Testis (tissue), 3 donors: ENCODE results near the gene MAPKAP1. TPM values are rescaled to one million over a fixed set of nuclear protein-coding genes. Genes with fewer than 3 reads are reported as not detected.

ENCODE experiments used
- DNase-seq: peaks from one replicate; pipeline ENCODE4 v3.0.0-alpha.2; 2019
- H3K27ac ChIP-seq, 2 donors: fragments of 200-600 bp; sonication (generic); one replicate each; pipeline ENCODE4 v1.5.1; 2019
- H3K27me3 ChIP-seq: fragments of 200-600 bp; sonication (generic); one replicate; pipeline ENCODE4 v1.5.1; 2019
- H3K36me3 ChIP-seq: fragments of 200-600 bp; sonication (generic); one replicate; pipeline ENCODE4 v1.5.1; 2017; ENCODE audit warnings: low read depth; ENCODE audit errors: missing control alignments
- H3K4me1 ChIP-seq: fragments of 200-600 bp; sonication (generic); one replicate; pipeline ENCODE4 v1.5.1; 2019
- H3K4me3 ChIP-seq, 2 donors: fragments of 200-600 bp; sonication (generic); one replicate each; pipeline ENCODE4 v1.5.1; 2017 to 2019
- H3K9me3 ChIP-seq: fragments of 200-600 bp; sonication (generic); one replicate; pipeline ENCODE4 v1.5.1; 2017
- CTCF ChIP-seq, 3 experiments: fragments of 450-650 bp in 2 of 3; fragments of 200-600 bp in 1 of 3; sonication (generic) in 1 of 3; IDR thresholded peaks; one replicate each; pipeline ENCODE4 v1.5.1; 2016 to 2019; ENCODE audit warnings: antibody characterized with exemption in 3 of 3, mild to moderate bottlenecking in 2 of 3, moderate library complexity in 1 of 3
- POLR2A ChIP-seq: fragments of 450-650 bp; IDR thresholded peaks from one replicate; pipeline ENCODE4 v1.6.1; 2017; ENCODE audit warnings: antibody characterized with exemption, mild to moderate bottlenecking, moderate library complexity
- WGBS, 2 donors: methylation state at CpG; one replicate each; pipeline ENCODE4 v1.1.5; 2018; 5-methylcytosine and 5-hydroxymethylcytosine counted together
- intact Hi-C: fragments of 100-400 bp; cut with DNase I; formaldehyde crosslinking; loops from one replicate; pipeline ENCODE4 v1.15.1; 2023; ENCODE audit warnings: low total_unique reads
- polyA plus RNA-seq: library from polyadenylated mRNA; stranded (reverse); fragments of 350-450 nt; fragmentation: Illumina TruSeq; extraction: RNeasy Lipid Tissue Mini Kit (QIAGEN cat#74804); gene quantifications from one replicate; pipeline ENCODE4 v1.2.3, GENCODE V29; 2014; ENCODE audit warnings: low read depth, low replicate concordance; ENCODE audit not compliant: insufficient read depth
- total RNA-seq, 2 donors: library from RNA; depleted of rRNA; stranded (reverse); fragments of >200 nt; gene quantifications; one replicate each; pipeline ENCODE4 v1.2.3, GENCODE V29; 2016

MAPKAP1 gene
- total and polyA plus RNA-seq, 3 donors from 2014 or later, result 112 to 135 (median 115) TPM

DNA sequence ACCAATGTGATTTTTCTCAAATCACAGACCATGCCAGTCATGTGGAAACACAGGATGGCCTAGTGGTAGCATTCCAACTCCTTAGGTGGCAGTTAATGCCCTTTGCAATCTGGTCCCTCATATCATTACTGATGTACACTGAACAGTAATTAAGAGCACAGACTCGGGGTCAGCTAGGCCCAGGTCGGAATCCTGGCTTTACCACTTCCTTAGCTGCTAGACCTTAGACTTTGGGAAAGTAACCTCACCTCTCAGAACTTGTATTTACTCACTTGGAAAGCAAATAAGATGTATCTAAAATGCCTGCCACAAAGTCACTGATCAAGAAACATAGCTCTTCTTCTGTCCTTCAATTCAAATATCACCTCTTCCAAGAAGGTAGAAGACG is 112.8 kb downstream of the MAPKAP1 start:
- DNase-seq, result no peak
- Histone ChIP-seq H3K27ac (no peak overlapping the region), H3K36me3 (no peaks in the 10 kb centered on the region), H3K9me3 (no peaks in the 10 kb centered on the region), H3K4me3 (no peak overlapping the region), H3K4me1 (no peaks in the 10 kb centered on the region), H3K27me3 (no peaks in the 10 kb centered on the region)
- WGBS, 2 donors, result 87 to 88% methylated on average over 3 of the region's 3 CpGs
- no peak for TF ChIP-seq CTCF (IDR thresholded peaks at IDR 0.05)
- intact Hi-C loops, result no loop called here

GRCh38 chr9:125593581-125594222 is 113.3 kb downstream of the MAPKAP1 start:
- Histone ChIP-seq H3K27ac (no peak overlapping the region), H3K9me3 (no peaks in the 10 kb centered on the region), H3K27me3 (no peaks in the 10 kb centered on the region), H3K4me1 (no peaks in the 10 kb centered on the region), H3K36me3 (no peaks in the 10 kb centered on the region), H3K4me3 (no peak overlapping the region)
- no peak for DNase-seq
- no peak for TF ChIP-seq CTCF (IDR thresholded peaks at IDR 0.05)
- TF ChIP-seq POLR2A, result no peak
- intact Hi-C loops, result no loop called here
- WGBS, 2 donors, result 83 to 90% methylated on average over 6 of the region's 6 CpGs

DNA sequence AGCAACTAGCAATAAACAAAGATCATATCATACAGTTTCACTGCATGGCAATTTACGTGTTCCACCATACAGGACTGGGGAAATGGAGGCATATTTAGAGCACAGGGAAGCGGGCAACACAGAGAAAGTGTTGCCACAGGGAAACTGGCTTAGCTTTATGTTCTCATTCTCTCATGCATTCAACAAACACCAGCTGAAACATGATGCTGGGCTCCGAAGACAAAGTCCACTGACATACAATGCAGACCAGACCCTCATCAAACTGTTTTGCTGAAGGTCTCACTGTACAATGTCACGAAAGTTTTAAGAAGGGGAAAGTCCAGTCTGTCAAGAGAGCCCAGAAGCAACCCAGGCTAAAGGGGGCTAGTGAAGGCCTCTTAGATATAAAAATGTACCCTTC is 115.1 kb downstream of the MAPKAP1 start:
- intact Hi-C loops, result no loop called here
- Histone ChIP-seq H3K27me3 (no peaks in the 10 kb centered on the region), H3K4me1 (no peaks in the 10 kb centered on the region), H3K9me3 (no peaks in the 10 kb centered on the region), H3K4me3 (no peak overlapping the region), H3K27ac (no peak overlapping the region), H3K36me3 (no peaks in the 10 kb centered on the region)
- WGBS, 2 donors, result 92 to 96% methylated on average over 4 of the region's 4 CpGs
- DNase-seq, result no peak
- TF ChIP-seq CTCF (IDR thresholded peaks at IDR 0.05), result no peak
- TF ChIP-seq POLR2A, result no peak

DNA sequence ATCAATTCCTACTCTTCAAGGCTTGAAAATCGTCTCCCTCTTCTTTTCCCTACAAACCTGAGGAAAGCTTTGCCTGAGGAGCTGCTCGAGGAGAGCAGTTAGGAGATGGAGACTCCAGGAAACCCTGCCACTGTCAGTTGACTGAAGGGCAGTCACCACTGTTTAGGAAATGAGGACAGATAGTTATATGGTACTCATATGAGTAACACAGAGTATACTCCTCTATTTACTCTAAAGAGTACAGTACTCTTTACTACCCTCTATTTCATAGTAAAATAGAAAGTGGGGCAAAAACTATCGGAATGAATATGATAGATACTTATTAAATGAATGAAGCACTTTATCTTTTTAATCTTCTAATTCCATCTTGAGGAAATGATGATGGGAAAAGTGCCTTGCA is 115.8 kb downstream of the MAPKAP1 start:
- intact Hi-C loops, result no loop called here
- 91 to 97% methylated on average over 3 of the region's 3 CpGs for WGBS, 2 donors
- TF ChIP-seq POLR2A, result no peak
- TF ChIP-seq CTCF (IDR thresholded peaks at IDR 0.05), result no peak

DNA sequence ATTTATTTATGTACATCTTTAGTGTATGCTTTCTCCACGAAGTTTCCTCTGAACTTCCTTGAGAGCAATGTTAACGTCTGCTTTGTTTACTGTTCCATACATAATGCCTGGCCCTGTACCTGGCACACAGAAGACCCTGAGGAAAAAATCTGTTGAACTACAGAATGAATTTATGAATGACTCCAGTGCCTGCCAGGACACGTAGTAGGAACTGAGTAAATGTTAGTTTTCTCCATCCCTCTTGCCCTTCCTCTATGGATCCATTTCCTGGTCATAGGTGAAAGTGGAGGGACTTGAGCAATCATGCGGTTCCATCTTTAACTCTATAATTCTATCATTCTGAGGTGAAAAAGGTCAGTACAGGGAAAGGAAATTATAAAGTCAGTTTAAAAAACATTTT is 117.7 kb downstream of the MAPKAP1 start:
- H3K4me3 ChIP-seq, result no peak overlapping the region
- WGBS, 2 donors, result 80 to 82% methylated on average over 4 of the region's 4 CpGs
- intact Hi-C loops, result no loop called here

More for the DNA sequence above, 115.8 kb downstream of the MAPKAP1 start:
- H3K27ac ChIP-seq, result no peak overlapping the region
- H3K27me3 ChIP-seq, result no peaks in the 10 kb centered on the region
- H3K4me3 ChIP-seq, result no peak overlapping the region
- no peaks in the 10 kb centered on the region for H3K4me1 ChIP-seq
- H3K9me3 ChIP-seq, result no peaks in the 10 kb centered on the region
- no peaks in the 10 kb centered on the region for H3K36me3 ChIP-seq
- no peak for DNase-seq

More for the DNA sequence above, 117.7 kb downstream of the MAPKAP1 start:
- no peak overlapping the region for H3K27ac ChIP-seq
- peaks cover 7% of the 10 kb centered on the region for H3K4me1 ChIP-seq
- no peak for DNase-seq
- no peak for TF ChIP-seq POLR2A
- TF ChIP-seq CTCF (IDR thresholded peaks at IDR 0.05), result no peak
- H3K27me3 ChIP-seq, result no peaks in the 10 kb centered on the region
- H3K9me3 ChIP-seq, result no peaks in the 10 kb centered on the region
- no peaks in the 10 kb centered on the region for H3K36me3 ChIP-seq
